NCI-H1105 treated with DMSO at 0.1 percent for 48 hours (cell line): ENCODE results near the gene ZNF385D.

Source experiments
- DNase-seq: peaks from one replicate; lab custom pipeline; 2025; lab: John Stamatoyannopoulos, UW

Gene ZNF385D

GRCh38 chr3:21670386-21670785 lies 80.6 kb downstream of the ZNF385D start:
- DNase-seq: no peak

DNA sequence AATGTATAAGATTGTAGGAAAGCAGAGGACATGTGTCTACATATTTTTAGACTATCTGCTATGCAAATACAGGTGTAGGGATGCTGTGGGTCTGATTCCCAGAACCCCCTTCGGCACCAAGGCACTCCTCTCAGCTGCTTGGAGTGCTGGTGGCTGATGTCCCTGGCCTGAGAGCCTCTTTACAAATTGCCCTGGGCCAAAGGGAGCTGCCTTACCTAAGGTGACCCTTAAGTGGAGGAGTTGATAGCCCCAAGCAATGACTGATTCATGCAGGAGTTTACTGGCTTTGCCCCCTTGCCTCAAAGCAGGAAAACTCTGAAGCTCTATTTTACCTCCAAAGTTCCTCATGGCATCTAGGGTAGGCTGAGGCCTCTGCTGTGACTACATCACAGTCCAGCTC lies 83.0 kb downstream of the ZNF385D start:
- no peak for DNase-seq

DNA sequence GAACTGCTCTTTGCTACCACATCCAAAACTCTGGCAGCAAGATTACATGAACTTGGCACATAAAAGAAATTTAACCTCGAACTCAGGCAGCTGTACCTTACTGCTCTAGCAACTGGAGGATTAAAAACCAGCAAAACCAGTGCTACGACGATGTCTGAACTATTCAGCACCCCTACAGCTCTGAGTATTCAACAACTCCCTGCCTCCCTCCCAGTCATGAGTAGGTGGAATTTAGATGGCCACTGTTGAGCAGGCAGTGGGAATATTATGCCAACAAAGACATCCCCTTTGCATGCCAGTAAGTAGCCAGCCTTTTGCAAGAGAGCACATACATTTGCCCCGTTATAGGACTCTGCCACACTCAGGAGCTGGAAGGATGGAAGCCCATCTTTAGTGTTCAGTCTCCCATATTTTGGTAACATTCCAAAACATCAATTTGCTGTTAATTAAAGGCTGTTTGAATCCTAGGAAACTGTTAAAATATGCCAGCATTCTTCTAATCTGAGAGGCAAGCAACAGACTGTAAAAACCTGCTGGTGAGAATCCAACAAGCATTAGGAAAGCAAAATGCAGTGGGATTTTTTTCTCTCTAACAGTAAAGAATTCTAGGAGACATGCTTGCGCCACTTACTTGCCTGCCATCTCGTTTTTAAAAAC lies 85.4 kb downstream of the ZNF385D start:
- DNase-seq: no peak

DNA sequence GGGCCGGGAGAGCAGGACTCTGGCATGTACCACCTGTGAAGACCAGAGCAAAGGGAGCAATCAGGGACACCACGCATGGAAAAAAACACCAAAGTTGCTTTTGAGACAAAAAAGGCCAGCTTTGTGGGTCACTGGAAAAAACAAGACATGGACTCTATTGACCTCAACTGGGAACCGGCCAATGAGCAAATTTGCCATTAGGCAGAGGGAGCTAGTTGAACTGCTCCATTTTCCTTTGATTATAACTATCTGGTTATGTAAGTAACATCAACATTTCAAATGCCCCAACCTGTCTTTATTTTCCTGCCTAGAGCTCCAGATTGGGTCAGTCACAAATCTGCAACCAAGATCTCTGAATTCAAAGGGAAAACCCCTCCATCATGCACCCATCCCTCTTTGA lies 86.0 kb downstream of the ZNF385D start:
- DNase-seq: no peak

- DNase-seq: no peak
These were observed 88.6 kb downstream of the ZNF385D start for GRCh38 chr3:21662403-21662802.

- no peak for DNase-seq
These were observed 96.3 kb downstream of the ZNF385D start for GRCh38 chr3:21654662-21655061.

- DNase-seq: no peak
These were observed 96.8 kb downstream of the ZNF385D start for GRCh38 chr3:21654241-21654640.

- DNase-seq: no peak
These were observed 101.5 kb downstream of the ZNF385D start for GRCh38 chr3:21649519-21649918.

- no peak for DNase-seq
These were observed 103.0 kb downstream of the ZNF385D start for GRCh38 chr3:21647961-21648360.

DNA sequence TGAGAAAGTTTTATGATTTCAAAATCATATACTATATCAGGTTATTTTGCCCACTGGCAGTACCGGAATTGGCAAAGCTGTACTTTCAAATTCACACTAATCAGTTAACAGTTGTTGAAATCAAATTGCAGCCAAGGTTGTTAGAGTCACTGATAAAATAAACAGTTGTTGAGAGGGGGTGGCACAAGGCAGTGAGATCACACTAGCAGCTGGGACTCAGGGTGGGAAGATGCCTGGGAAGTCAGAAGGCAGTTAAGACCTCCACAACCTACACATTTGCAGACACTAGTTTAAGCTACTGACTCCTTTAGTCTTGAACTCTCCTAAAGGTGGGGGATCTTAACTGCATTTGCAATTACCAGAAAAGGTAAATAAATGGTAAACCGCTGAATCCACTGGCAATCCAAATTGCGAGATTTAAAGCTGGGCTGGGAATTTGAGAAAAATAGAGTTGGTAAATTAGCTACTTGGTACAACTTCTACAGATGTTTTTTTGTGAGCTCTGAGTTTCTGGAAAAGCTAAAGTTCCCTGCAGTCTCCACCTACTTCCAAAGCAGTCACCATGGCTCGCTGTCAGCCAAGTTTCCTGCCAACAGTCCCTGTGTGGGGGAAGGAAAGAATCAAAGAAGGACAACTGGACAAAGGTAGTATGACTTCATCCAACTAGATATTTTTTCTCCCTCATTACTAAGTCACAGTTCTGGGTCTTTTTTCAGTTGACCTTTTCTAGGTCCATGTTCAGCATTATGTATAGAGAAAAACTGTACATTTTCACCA lies 105.7 kb downstream of the ZNF385D start:
- DNase-seq: no peak

GRCh38 chr3:21644268-21644667 lies 106.7 kb downstream of the ZNF385D start:
- DNase-seq: no peak

- no peak for DNase-seq
These were observed 107.3 kb downstream of the ZNF385D start for GRCh38 chr3:21643752-21644151.

- no peak for DNase-seq
These were observed 108.6 kb downstream of the ZNF385D start for GRCh38 chr3:21642433-21642832.

GRCh38 chr3:21641959-21642358 lies 109.1 kb downstream of the ZNF385D start:
- no peak for DNase-seq

DNA sequence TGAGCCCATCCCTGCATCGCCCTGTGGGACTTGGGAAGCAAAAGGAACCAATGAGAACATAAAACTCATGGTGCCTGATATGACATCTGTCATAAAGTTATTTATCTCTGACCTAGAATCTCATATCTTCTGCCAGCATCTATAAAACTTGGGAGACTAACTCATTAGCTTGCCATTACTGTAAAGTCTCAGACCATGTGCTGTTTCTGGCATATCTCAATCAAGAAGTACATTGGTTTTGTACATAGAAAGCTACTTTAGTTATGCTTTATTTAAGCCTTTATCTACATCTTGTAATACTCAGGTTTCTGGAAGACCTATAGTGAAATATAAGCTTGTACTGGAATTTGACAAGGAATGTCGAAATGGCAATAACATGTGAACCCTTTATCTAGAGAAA lies 112.5 kb downstream of the ZNF385D start:
- DNase-seq: no peak

GRCh38 chr3:21634112-21634511 lies 116.9 kb downstream of the ZNF385D start:
- no peak for DNase-seq

GRCh38 chr3:21624524-21624923 lies 126.5 kb downstream of the ZNF385D start:
- DNase-seq: no peak

- DNase-seq: no peak
These were observed 129.8 kb downstream of the ZNF385D start for GRCh38 chr3:21621181-21621651.

DNA sequence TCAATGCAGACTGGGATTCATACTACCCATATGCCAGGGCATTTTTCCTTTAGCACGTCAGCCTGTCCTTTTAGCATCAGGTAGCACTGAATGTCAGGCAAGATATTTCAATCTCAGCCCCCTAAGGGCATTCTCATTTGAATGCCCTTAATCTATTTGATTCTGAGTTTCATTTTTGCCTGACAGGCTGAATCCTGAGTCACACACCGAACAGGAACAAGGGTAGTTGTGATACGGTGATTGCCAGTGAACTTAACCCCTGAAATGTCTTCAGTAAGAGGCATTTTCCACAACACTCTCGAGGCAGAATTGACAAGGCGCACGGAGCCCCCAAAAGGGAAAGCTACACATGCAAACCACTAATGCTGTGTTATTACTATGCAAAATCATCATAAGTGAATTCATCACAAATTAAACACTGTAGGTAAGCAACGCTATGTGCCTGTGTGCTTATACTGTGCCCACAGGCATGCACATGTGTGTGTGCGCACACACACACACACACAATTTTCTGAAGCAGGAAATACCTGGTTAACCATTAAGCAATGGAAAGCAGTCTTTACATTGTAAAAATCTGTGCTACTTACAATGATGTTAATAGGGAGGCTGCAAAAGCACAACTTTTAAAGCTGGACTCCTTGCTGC lies 130.4 kb downstream of the ZNF385D start:
- DNase-seq: no peak

DNA sequence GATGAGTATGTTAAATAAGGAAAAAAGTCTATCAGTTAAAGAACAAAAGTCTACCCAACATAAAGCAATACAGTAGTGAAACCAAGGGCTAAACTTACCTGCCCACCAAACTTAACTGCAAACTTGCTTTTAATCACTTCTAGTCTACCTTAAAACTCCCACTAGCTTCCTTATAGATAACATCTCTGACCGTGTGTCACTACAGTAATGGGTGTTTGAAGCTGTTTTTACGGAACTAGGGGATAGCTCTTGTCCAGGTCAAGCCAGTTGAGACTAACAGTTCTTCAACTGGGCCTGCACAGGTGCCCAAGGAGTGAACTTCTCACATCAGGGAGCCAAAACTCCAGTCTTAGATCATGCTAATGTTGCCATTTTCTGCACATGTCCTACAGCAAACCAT lies 132.3 kb downstream of the ZNF385D start:
- DNase-seq: no peak

GRCh38 chr3:21613372-21614070 lies 137.5 kb downstream of the ZNF385D start:
- no peak for DNase-seq

GRCh38 chr3:21601178-21601577 lies 149.8 kb downstream of the ZNF385D start:
- DNase-seq: no peak
